Pancreas (tissue), 10 donors: ENCODE data around the gene PDE10A. TPM values are rescaled to one million over a fixed set of nuclear protein-coding genes. Genes with fewer than 3 reads are reported as not detected.

ENCODE experiments used
- ATAC-seq, 4 donors: fragments of 200-7000 bp; cut with Tn5 transposase; one replicate each; pipeline versions ENCODE4 v1.8.0 to v1.9.1; 2020; ENCODE audit warnings: mild to moderate bottlenecking in 4 of 4, moderate library complexity in 4 of 4
- DNase-seq, 6 donors: peaks; one replicate each; pipeline ENCODE4 v3.0.0-alpha.2; 2020
- FAIRE-seq: peaks from 2 replicates; lab custom pipeline; 2012; peaks lifted over from hg19 to GRCh38; lab: Jason Lieb, UNC
- H3K27ac ChIP-seq, 4 donors: fragments of 200-600 bp; sonication (generic); 1 replicate in 3 of 4; 2 replicates in 1 of 4; pipeline versions ENCODE4 v1.5.0 to v1.8.0; 2020
- H3K27me3 ChIP-seq, 4 donors: fragments of 200-600 bp; one replicate each; pipeline ENCODE4 v1.8.0; 2021
- H3K36me3 ChIP-seq, 3 donors: fragments of 200-600 bp; sonication (generic) in 1 of 3; one replicate each; pipeline versions ENCODE4 v1.5.0 to v1.8.0; 2020 to 2021
- H3K4me1 ChIP-seq, 3 donors: fragments of 200-600 bp; one replicate each; pipeline ENCODE4 v1.8.0; 2021
- H3K4me3 ChIP-seq, 4 donors: fragments of 200-600 bp; sonication (generic) in 2 of 4; one replicate each; pipeline versions ENCODE4 v1.5.0 to v1.8.0; 2020 to 2021
- H3K9me3 ChIP-seq, 4 donors: fragments of 200-600 bp; one replicate each; pipeline ENCODE4 v1.8.0; 2021
- WGBS, 2 donors: extraction: QIAGEN DNeasy Blood & Tissue Kit; methylation state at CpG; one replicate each; pipeline ENCODE4 v1.1.7; 2013; 5-methylcytosine and 5-hydroxymethylcytosine counted together
- intact Hi-C, 3 donors: fragments of 100-400 bp; cut with DNase I; formaldehyde crosslinking; loops; one replicate each; pipeline versions ENCODE4 v1.11.1 to v1.14.2; 2022
- polyA plus RNA-seq, 2 donors: library from polyadenylated mRNA; stranded (reverse); fragments of 200-250 nt; gene quantifications; one replicate each; pipeline ENCODE4 v1.2.3, GENCODE V29; 2013
- total RNA-seq, 6 donors: library from RNA; stranded (reverse); fragmentation: NEBNext Ultra II Directional in 4 of 6; extraction: Animal tissue kit (Norgen Biotek cat#: 25700) in 4 of 6; gene quantifications; one replicate each; pipeline versions ENCODE4 v1.2.1 to v1.2.4, GENCODE V29; 2021 to 2023
- TF ChIP-seq, protein P1 (sequence below), 4 donors: fragments of 200-600 bp; sonication (generic) in 3 of 4; IDR thresholded peaks; one replicate each; pipeline versions ENCODE4 v1.5.0 to v1.8.0; 2021; ENCODE audit warnings: antibody characterized with exemption in 4 of 4
- donor health status: healthy with polysubstance abuse.
- donor health status: DM: no; HTN: no; CAD: no; lungs with moderate emphysema.
- donor health status: DM: no; HTN: no; CAD: no.
- donor health status: control.
- donor health status: control.
- donor health status: Bipolar disorder and iron deficiency.
- donor health status: DM: yes; HTN: yes; CAD: no.
- donor health status: DM: no; HTN: no; CAD: no.
- donor health status: DM: no; HTN: no; CAD: no.
- donor health status: DM: yes; HTN: yes; CAD: no.

Gene PDE10A
- total and polyA plus RNA-seq, 8 donors: 0.83 to 5.7 (median 2.7) TPM

- DNase-seq (no peak), FAIRE-seq (no peak), ATAC-seq (no peak)
- WGBS, 2 donors: 40 to 43% methylated on average over 11 of the region's 11 CpGs
- intact Hi-C loops: no loop called here
- H3K27ac ChIP-seq: no peak overlapping the region
- no peaks in the 10 kb centered on the region for H3K4me1 ChIP-seq
- no peaks in the 10 kb centered on the region for H3K9me3 ChIP-seq
- TF ChIP-seq, protein P1, sequence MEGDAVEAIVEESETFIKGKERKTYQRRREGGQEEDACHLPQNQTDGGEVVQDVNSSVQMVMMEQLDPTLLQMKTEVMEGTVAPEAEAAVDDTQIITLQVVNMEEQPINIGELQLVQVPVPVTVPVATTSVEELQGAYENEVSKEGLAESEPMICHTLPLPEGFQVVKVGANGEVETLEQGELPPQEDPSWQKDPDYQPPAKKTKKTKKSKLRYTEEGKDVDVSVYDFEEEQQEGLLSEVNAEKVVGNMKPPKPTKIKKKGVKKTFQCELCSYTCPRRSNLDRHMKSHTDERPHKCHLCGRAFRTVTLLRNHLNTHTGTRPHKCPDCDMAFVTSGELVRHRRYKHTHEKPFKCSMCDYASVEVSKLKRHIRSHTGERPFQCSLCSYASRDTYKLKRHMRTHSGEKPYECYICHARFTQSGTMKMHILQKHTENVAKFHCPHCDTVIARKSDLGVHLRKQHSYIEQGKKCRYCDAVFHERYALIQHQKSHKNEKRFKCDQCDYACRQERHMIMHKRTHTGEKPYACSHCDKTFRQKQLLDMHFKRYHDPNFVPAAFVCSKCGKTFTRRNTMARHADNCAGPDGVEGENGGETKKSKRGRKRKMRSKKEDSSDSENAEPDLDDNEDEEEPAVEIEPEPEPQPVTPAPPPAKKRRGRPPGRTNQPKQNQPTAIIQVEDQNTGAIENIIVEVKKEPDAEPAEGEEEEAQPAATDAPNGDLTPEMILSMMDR (IDR thresholded peaks at IDR 0.05): no peak
- no peak overlapping the region for H3K4me3 ChIP-seq
- H3K27me3 ChIP-seq: peaks cover 0 to 3% (median 0%) of the 10 kb centered on the region in 4 donors
- no peaks in the 10 kb centered on the region for H3K36me3 ChIP-seq
Measured at GRCh38 chr6:165637586-165637985, 25.5 kb downstream of the PDE10A start.

DNA sequence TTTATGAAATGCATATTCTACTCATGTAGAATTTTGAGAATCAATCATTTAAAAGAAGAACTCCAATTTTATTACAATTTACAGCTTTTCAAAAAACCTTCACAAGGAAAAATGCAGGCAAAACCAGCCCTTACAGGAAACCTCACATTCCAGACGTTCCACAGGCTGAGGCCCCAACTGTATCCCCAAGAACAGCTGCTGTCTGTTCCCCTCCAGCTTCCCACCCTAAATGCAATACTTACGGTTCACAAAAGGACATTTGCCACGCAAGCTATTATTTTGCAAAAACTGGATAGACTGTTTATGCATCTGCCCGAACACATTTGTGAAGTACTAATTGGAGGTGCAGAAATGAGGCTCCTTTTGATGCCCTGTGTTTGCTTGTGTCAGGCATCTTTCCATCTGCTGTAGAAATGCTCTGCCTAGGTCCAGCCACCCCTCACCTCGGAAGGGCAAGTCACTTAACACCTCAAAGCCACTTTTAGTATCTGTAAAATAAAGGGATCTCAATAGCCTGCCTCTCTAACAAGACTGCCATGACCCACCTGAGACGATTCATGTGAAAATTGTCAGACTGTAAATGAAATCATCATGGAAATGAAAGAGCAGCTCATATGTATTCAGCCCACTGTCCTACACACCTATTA lies 26.5 kb downstream of the PDE10A start:
- FAIRE-seq: no peak
- H3K27ac ChIP-seq: no peak overlapping the region
- WGBS, 2 donors: 50 to 51% methylated on average over 6 of the region's 6 CpGs
- no peaks in the 10 kb centered on the region for H3K9me3 ChIP-seq
- no peak overlapping the region for H3K4me3 ChIP-seq
- DNase-seq: no peak
- H3K27me3 ChIP-seq: peaks cover 0 to 3% (median 0%) of the 10 kb centered on the region in 4 donors
- H3K4me1 ChIP-seq: no peaks in the 10 kb centered on the region
- no peaks in the 10 kb centered on the region for H3K36me3 ChIP-seq
- ATAC-seq: no peak
- TF ChIP-seq, protein P1 (IDR thresholded peaks at IDR 0.05): no peak
- intact Hi-C loops: no loop called here

DNA sequence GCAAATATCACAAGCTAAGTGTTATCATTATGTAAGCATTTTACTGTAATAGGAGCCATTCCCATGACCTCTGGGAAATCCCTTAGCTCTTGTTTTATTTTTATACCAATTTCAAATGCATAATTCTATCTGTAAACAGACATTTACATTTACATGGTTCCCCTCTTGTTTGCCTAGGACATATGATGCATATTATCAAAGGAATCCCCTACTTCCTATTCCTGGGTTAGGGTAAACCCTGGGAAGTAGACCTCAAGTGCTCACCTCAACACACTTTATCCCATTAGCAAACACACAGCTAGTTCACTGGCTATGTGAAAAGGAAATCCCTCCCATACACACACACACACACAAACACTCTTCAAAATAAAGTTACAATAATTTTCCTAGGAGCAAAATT lies 27.1 kb downstream of the PDE10A start:
- Histone ChIP-seq H3K9me3 (no peaks in the 10 kb centered on the region), H3K4me3 (no peak overlapping the region), H3K4me1 (no peaks in the 10 kb centered on the region), H3K36me3 (no peaks in the 10 kb centered on the region), H3K27me3 (peaks cover 0 to 4% (median 2%) of the 10 kb centered on the region in 4 donors), H3K27ac (no peak overlapping the region)
- no peak for DNase-seq
- intact Hi-C loops: no loop called here
- no peak for FAIRE-seq
- TF ChIP-seq, protein P1 (IDR thresholded peaks at IDR 0.05): no peak
- no peak for ATAC-seq

GRCh38 chr6:165634101-165634880 lies 28.8 kb downstream of the PDE10A start:
- no peak for ATAC-seq
- H3K9me3 ChIP-seq: no peaks in the 10 kb centered on the region
- H3K27ac ChIP-seq: no peak overlapping the region
- FAIRE-seq: no peak
- DNase-seq: no peak
- TF ChIP-seq, protein P1 (IDR thresholded peaks at IDR 0.05): no peak
- no peaks in the 10 kb centered on the region for H3K36me3 ChIP-seq
- H3K4me1 ChIP-seq: no peaks in the 10 kb centered on the region
- WGBS, 2 donors: 66 to 71% methylated on average over 16 of the region's 16 CpGs
- intact Hi-C loops: no loop called here
- peaks cover 0 to 6% (median 2%) of the 10 kb centered on the region in 4 donors for H3K27me3 ChIP-seq
- no peak overlapping the region for H3K4me3 ChIP-seq

DNA sequence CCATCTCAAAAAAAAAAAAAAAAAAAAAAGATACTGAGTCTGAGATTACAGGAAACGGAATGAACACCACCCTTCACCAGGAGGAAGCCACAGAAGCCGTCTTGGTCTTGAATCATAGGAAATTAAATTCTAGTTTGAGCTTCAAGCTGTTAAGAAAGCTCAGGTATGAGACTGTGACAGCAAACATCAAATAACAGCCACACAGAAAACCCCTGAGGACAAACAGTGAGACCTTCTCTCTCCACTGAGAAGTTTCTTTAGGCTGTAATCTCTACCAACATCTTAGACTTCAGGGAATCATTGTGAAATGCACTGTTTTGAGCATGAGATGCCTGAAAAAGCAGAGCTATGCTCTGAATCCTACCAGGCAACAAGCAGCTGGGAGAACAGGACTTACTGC lies 30.8 kb downstream of the PDE10A start:
- Histone ChIP-seq H3K9me3 (no peaks in the 10 kb centered on the region), H3K27ac (no peak overlapping the region), H3K36me3 (no peaks in the 10 kb centered on the region), H3K4me3 (no peak overlapping the region), H3K4me1 (no peaks in the 10 kb centered on the region), H3K27me3 (peaks cover 0 to 6% (median 2%) of the 10 kb centered on the region in 4 donors)
- ATAC-seq: no peak
- 43 to 67% methylated on average over 2 of the region's 2 CpGs for WGBS, 2 donors
- TF ChIP-seq, protein P1 (IDR thresholded peaks at IDR 0.05): no peak
- DNase-seq: no peak
- intact Hi-C loops: no loop called here
- FAIRE-seq: no peak
